ENCODE data around the gene PARD3.

GRCh38 chr10:34677591-34677990, 137.5 kb downstream of the PARD3 start:
- no peak for TF ChIP-seq CTCF (IDR thresholded peaks at IDR 0.05)
- TF ChIP-seq POLR2A (IDR thresholded peaks at IDR 0.05), result no peak
- no peak for TF ChIP-seq POLR2AphosphoS5 (IDR thresholded peaks at IDR 0.05)
